Hematopoietic multipotent progenitor cell (in vitro differentiated cells): ENCODE results near the gene NEMP1. TPM values are rescaled to one million over a fixed set of nuclear protein-coding genes. Genes with fewer than 3 reads are reported as not detected.
A peak's percentile ranks its signal among the peaks of the same experiment; 100 is the strongest.
"Not testable (repeated sequence)": the region's sequence is repeated elsewhere in the genome, so short reads cannot be mapped to it uniquely, and the experiment has no call there.

ENCODE experiments used
- DNase-seq, 3 donors: peaks; one replicate each; pipeline ENCODE4 v3.0.0-alpha.2; 2011 to 2015; ENCODE audit warnings: low read depth in 2 of 3, low spot score in 2 of 3
- total RNA-seq: library from RNA; depleted of rRNA; stranded (reverse); fragments of >200 nt; gene quantifications from one replicate; pipeline ENCODE4 v1.2.3, GENCODE V29; 2012

NEMP1 gene
- 8.6 TPM for total RNA-seq

GRCh38 chr12:57078519-57079404 is at the start of gene NEMP1:
TSS of gene NEMP1 (minus strand) at chr12:57078791. CDS start at chr12:57078745, 46 bp downstream.
- DNase-seq: peak; percentile 86 to 100 (median 100)

GRCh38 chr12:57127726-57128518 is 49.3 kb upstream of the NEMP1 start, which contains the start of gene LRP1:
TSS of gene LRP1 (plus strand) at chr12:57128483. CDS start at chr12:57128965, 482 bp downstream.
- DNase-seq: peak; percentile 60 to 79 (median 62)

GRCh38 chr12:57127101-57127725 is 48.6 kb upstream of the NEMP1 start:
- DNase-seq: peak; percentile 22 to 55 (median 52)

GRCh38 chr12:57126561-57126960 is 48.0 kb upstream of the NEMP1 start:
- no peak for DNase-seq

- no peak for DNase-seq
Observed at GRCh38 chr12:57126061-57126460, 47.5 kb upstream of the NEMP1 start.

- peak; percentile 50 to 84 (median 63) for DNase-seq
Observed at GRCh38 chr12:57124261-57124877, 45.8 kb upstream of the NEMP1 start.

- no peak for DNase-seq
Observed at GRCh38 chr12:57123813-57124212, 45.2 kb upstream of the NEMP1 start.

GRCh38 chr12:57120718-57121117 is 42.1 kb upstream of the NEMP1 start:
- DNase-seq: not testable (repeated sequence)

- DNase-seq: no peak
Observed at GRCh38 chr12:57119294-57120085, 40.9 kb upstream of the NEMP1 start.

- peak in 1 of 3 donors; percentile 32 for DNase-seq
Observed at GRCh38 chr12:57118711-57119271, 40.2 kb upstream of the NEMP1 start.

- DNase-seq: no peak
Observed at GRCh38 chr12:57116580-57117281, 38.1 kb upstream of the NEMP1 start.

- DNase-seq: no peak
Observed at GRCh38 chr12:57112492-57113294, 34.1 kb upstream of the NEMP1 start.

- DNase-seq: peak in 2 of 3 donors; percentile 90 to 95
Observed at GRCh38 chr12:57111031-57111734, 32.6 kb upstream of the NEMP1 start, which contains the start of gene STAT6. TSS of gene STAT6 (minus strand) at chr12:57111362. CDS start at chr12:57108278, 3,084 bp downstream.

- DNase-seq: peak in 2 of 3 donors; percentile 58 to 63
Observed at GRCh38 chr12:57110104-57111030, 31.8 kb upstream of the NEMP1 start.

GRCh38 chr12:57109207-57110103 is 30.9 kb upstream of the NEMP1 start:
- no peak for DNase-seq
